HG02870 (cell line): ENCODE results near the gene SLC26A1.

Source experiments
- ATAC-seq: cut with Tn5 transposase; IDR thresholded peaks from one replicate; pipeline ENCODE4 v1.9.1; 2021; ENCODE audit warnings: mild to moderate bottlenecking, moderate library complexity; ENCODE audit not compliant: unreplicated experiment

Gene SLC26A1

GRCh38 chr4:1014291-1015167 is 21.3 kb upstream of the SLC26A1 start:
- no peak for ATAC-seq

- ATAC-seq: no peak
These were observed 20.2 kb upstream of the SLC26A1 start for GRCh38 chr4:1013225-1014073.

- ATAC-seq: no peak
These were observed 19.0 kb upstream of the SLC26A1 start for GRCh38 chr4:1012034-1012739.

GRCh38 chr4:1011666-1012033 is 18.4 kb upstream of the SLC26A1 start:
- ATAC-seq: no peak

- peak; percentile 42 for ATAC-seq
These were observed 17.9 kb upstream of the SLC26A1 start, which contains the start of gene FGFRL1 for GRCh38 chr4:1011022-1011665. Gene FGFRL1, plus strand, starts transcription at chr4:1011626. Its CDS starts 860 bp downstream, at chr4:1012486.

GRCh38 chr4:1010395-1011021 is 17.3 kb upstream of the SLC26A1 start:
- no peak for ATAC-seq

- ATAC-seq: no peak
These were observed 16.6 kb upstream of the SLC26A1 start for GRCh38 chr4:1009542-1010394.

- no peak for ATAC-seq
These were observed 15.8 kb upstream of the SLC26A1 start for GRCh38 chr4:1008840-1009541.

- no peak for ATAC-seq
These were observed 13.7 kb upstream of the SLC26A1 start for GRCh38 chr4:1006856-1007255.

GRCh38 chr4:1004557-1005485 is 11.6 kb upstream of the SLC26A1 start:
- ATAC-seq: no peak

- no peak for ATAC-seq
These were observed 10.8 kb upstream of the SLC26A1 start for GRCh38 chr4:1004071-1004418.

- no peak for ATAC-seq
These were observed 10.3 kb upstream of the SLC26A1 start for GRCh38 chr4:1003271-1004070.

GRCh38 chr4:1002631-1003251 is 9.5 kb upstream of the SLC26A1 start:
- ATAC-seq: no peak

GRCh38 chr4:1002131-1002630 is 9.0 kb upstream of the SLC26A1 start:
- no peak for ATAC-seq

- no peak for ATAC-seq
These were observed 8.4 kb upstream of the SLC26A1 start for GRCh38 chr4:1001561-1002130.

GRCh38 chr4:1000686-1001260 is 7.6 kb upstream of the SLC26A1 start:
- ATAC-seq: no peak
